ENCODE results near the gene OR4K1. TPM values are rescaled to one million over a fixed set of nuclear protein-coding genes. Genes with fewer than 3 reads are reported as not detected.

OR4K1 gene
- not detected for total RNA-seq

DNA sequence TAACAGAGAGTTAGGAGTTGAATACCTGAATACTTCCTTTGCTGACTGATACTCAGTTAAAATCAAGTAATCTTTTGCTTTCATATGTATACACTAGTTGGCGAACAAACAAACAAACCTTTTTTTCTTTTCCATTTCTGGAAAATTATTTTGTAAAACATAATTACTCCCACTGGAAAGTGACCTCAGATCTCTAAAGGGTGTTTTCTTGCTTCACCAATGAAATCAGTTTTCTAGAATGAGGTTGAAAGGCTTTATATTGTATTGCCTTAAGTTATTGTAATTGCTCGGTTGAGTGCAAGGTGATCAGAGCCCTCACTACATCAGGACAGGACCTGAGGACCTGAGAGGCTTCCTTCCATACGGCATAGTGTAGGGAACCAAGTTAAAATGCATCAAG lies at the start of gene OR4K1:
TSS of gene OR4K1 (plus strand) at position 301 of the 400 bp plus-strand sequence. CDS start 4,750 bp downstream, outside the sequence.
- H3K36me3 ChIP-seq = no peaks in the 10 kb centered on the region
- H3K9me3 ChIP-seq = no peaks in the 10 kb centered on the region
- TF ChIP-seq, protein P1, sequence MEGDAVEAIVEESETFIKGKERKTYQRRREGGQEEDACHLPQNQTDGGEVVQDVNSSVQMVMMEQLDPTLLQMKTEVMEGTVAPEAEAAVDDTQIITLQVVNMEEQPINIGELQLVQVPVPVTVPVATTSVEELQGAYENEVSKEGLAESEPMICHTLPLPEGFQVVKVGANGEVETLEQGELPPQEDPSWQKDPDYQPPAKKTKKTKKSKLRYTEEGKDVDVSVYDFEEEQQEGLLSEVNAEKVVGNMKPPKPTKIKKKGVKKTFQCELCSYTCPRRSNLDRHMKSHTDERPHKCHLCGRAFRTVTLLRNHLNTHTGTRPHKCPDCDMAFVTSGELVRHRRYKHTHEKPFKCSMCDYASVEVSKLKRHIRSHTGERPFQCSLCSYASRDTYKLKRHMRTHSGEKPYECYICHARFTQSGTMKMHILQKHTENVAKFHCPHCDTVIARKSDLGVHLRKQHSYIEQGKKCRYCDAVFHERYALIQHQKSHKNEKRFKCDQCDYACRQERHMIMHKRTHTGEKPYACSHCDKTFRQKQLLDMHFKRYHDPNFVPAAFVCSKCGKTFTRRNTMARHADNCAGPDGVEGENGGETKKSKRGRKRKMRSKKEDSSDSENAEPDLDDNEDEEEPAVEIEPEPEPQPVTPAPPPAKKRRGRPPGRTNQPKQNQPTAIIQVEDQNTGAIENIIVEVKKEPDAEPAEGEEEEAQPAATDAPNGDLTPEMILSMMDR (IDR thresholded peaks at IDR 0.05) = no peak
- TF ChIP-seq POLR2A (IDR thresholded peaks at IDR 0.05) = no peak
- no peaks in the 10 kb centered on the region for H3K4me1 ChIP-seq
- H3K27ac ChIP-seq = no peak within 1 kb of the TSS
- no peak within 1 kb of the TSS for H3K4me3 ChIP-seq
- no peak for DNase-seq
- H3K27me3 ChIP-seq = no peaks in the 10 kb centered on the region

- H3K27ac ChIP-seq = no peak overlapping the region
- no peaks in the 10 kb centered on the region for H3K27me3 ChIP-seq
- peaks cover 0 to 55% (median 7%) of the 10 kb centered on the region in 4 donors for H3K9me3 ChIP-seq
- TF ChIP-seq POLR2A (IDR thresholded peaks at IDR 0.05) = no peak
- TF ChIP-seq, protein P1 (IDR thresholded peaks at IDR 0.05) = no peak
- no peaks in the 10 kb centered on the region for H3K4me1 ChIP-seq
- H3K36me3 ChIP-seq = no peaks in the 10 kb centered on the region
- DNase-seq = no peak
- H3K4me3 ChIP-seq = no peak overlapping the region
These were observed 35.4 kb upstream of the OR4K1 start for GRCh38 chr14:19895282-19895681.

GRCh38 chr14:19900999-19901398 lies 29.7 kb upstream of the OR4K1 start:
- no peaks in the 10 kb centered on the region for H3K36me3 ChIP-seq
- no peak overlapping the region for H3K4me3 ChIP-seq
- TF ChIP-seq POLR2A (IDR thresholded peaks at IDR 0.05) = no peak
- TF ChIP-seq, protein P1 (IDR thresholded peaks at IDR 0.05) = no peak
- no peaks in the 10 kb centered on the region for H3K27me3 ChIP-seq
- no peak for DNase-seq
- H3K4me1 ChIP-seq = no peaks in the 10 kb centered on the region
- H3K9me3 ChIP-seq = peaks cover 0 to 13% (median 1%) of the 10 kb centered on the region in 4 donors
- no peak overlapping the region for H3K27ac ChIP-seq

DNA sequence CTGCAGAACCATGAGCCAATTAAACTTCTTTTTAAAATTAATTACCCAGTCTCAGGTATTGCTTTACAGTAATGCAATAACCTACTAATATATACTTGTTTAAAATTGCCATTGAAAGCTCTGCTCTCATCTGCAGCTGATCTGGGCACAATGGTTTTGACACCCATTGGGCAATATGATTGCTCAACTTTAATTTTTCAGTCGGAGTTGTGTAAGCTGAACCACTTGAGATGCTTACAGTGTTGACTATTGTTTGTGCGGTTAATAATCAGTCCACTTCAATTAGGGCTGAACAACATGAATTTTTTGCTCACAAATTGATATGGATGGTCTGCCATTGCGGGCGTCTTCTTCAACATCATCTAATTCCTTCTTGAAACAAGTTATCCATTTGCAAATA lies 28.3 kb upstream of the OR4K1 start:
- TF ChIP-seq, protein P1 (IDR thresholded peaks at IDR 0.05) = no peak
- TF ChIP-seq POLR2A (IDR thresholded peaks at IDR 0.05) = no peak
- H3K27me3 ChIP-seq = no peaks in the 10 kb centered on the region

DNA sequence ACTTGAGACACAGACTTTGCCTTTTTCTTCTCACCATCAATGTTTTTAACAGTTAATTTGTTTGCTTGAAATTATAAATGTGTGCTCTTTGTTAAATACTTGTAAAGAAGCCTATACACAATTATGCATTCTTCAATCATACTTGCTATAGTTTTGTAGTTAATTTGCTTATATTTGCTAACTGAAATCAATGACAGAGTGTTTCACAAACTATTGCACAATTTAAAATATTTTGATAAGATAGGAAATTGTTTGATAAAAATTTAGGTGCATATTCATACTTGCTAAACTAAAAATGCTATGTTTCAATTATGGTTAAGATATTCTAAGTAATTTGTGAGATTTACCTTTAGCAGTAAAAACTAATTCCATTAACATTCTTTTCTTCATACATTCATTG lies 24.1 kb upstream of the OR4K1 start:
- H3K4me3 ChIP-seq = no peak overlapping the region
- no peak for DNase-seq
- no peaks in the 10 kb centered on the region for H3K27me3 ChIP-seq
- H3K36me3 ChIP-seq = no peaks in the 10 kb centered on the region
- TF ChIP-seq, protein P1 (IDR thresholded peaks at IDR 0.05) = no peak
- TF ChIP-seq POLR2A (IDR thresholded peaks at IDR 0.05) = no peak
- no peaks in the 10 kb centered on the region for H3K9me3 ChIP-seq
- H3K27ac ChIP-seq = no peak overlapping the region
- H3K4me1 ChIP-seq = no peaks in the 10 kb centered on the region

More for the DNA sequence above, 28.3 kb upstream of the OR4K1 start:
- Histone ChIP-seq H3K27ac (no peak overlapping the region), H3K4me1 (no peaks in the 10 kb centered on the region), H3K4me3 (no peak overlapping the region), H3K36me3 (no peaks in the 10 kb centered on the region), H3K9me3 (peaks cover 0 to 4% (median 0%) of the 10 kb centered on the region in 4 donors)
- no peak for DNase-seq

DNA sequence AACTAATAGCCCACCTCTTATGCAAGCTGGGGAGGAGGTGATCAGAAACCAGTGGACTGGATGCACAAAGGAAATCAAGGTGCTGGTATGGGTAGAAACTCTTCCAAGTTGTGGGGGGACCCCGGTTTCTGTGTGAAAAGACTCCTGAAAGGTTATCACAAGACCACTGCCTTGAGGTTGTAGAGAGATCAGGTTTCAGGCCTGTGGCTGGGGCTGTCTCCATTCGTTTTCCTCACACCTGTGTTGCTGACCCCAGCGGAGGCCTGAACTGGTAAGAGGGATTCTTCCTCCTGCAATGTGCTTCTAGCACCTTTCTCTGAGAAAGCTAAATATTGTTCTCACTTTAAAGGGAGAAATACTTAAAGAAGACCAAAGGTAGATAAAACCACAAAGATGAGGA lies 19.6 kb upstream of the OR4K1 start:
- Histone ChIP-seq H3K36me3 (no peaks in the 10 kb centered on the region), H3K27me3 (no peaks in the 10 kb centered on the region), H3K27ac (no peak overlapping the region), H3K9me3 (peaks cover 0 to 3% (median 0%) of the 10 kb centered on the region in 4 donors), H3K4me3 (no peak overlapping the region), H3K4me1 (no peaks in the 10 kb centered on the region)
- DNase-seq = no peak
- TF ChIP-seq, protein P1 (IDR thresholded peaks at IDR 0.05) = no peak
- TF ChIP-seq POLR2A (IDR thresholded peaks at IDR 0.05) = no peak

Data from Peyer's patch (tissue), 4 donors.